ENCODE data around the gene SH2D1B. TPM values are rescaled to one million over a fixed set of nuclear protein-coding genes. Genes with fewer than 3 reads are reported as not detected.

The SH2D1B gene
- total RNA-seq, 4 donors from 2014 or later = 0.76 to 1.9 (median 1.3) TPM; not detected in 1

- H3K36me3 ChIP-seq = no peaks in the 10 kb centered on the region
- H3K4me3 ChIP-seq = no peak overlapping the region
- no peak for TF ChIP-seq CTCF (IDR thresholded peaks at IDR 0.05)
- no peak for TF ChIP-seq POLR2A (IDR thresholded peaks at IDR 0.05)
- H3K27ac ChIP-seq = no peak overlapping the region
- H3K9me3 ChIP-seq = no peaks in the 10 kb centered on the region
- peaks cover 0 to 34% (median 0%) of the 10 kb centered on the region in 4 donors for H3K4me1 ChIP-seq
- DNase-seq = peak in 1 of 3 donors; percentile 13
- H3K27me3 ChIP-seq = no peaks in the 10 kb centered on the region
Observed at GRCh38 chr1:162385280-162385623, 26.7 kb downstream of the SH2D1B start.

GRCh38 chr1:162384601-162385279 lies 27.2 kb downstream of the SH2D1B start:
- peaks cover 0 to 29% (median 0%) of the 10 kb centered on the region in 4 donors for H3K4me1 ChIP-seq
- no peak overlapping the region for H3K27ac ChIP-seq
- H3K27me3 ChIP-seq = no peaks in the 10 kb centered on the region
- H3K9me3 ChIP-seq = no peaks in the 10 kb centered on the region
- peak in 1 of 3 donors; percentile 23 for DNase-seq
- no peak overlapping the region for H3K4me3 ChIP-seq
- H3K36me3 ChIP-seq = no peaks in the 10 kb centered on the region
- TF ChIP-seq CTCF (IDR thresholded peaks at IDR 0.05) (no peak), POLR2A (IDR thresholded peaks at IDR 0.05) (no peak)

GRCh38 chr1:162384116-162384515 lies 27.8 kb downstream of the SH2D1B start:
- Histone ChIP-seq H3K27ac (no peak overlapping the region), H3K36me3 (no peaks in the 10 kb centered on the region), H3K4me1 (peaks cover 0 to 23% (median 0%) of the 10 kb centered on the region in 4 donors), H3K9me3 (no peaks in the 10 kb centered on the region), H3K4me3 (no peak overlapping the region), H3K27me3 (no peaks in the 10 kb centered on the region)
- DNase-seq = peak in 1 of 3 donors; percentile 22
- no peak for TF ChIP-seq POLR2A (IDR thresholded peaks at IDR 0.05)
- no peak for TF ChIP-seq CTCF (IDR thresholded peaks at IDR 0.05)

GRCh38 chr1:162383516-162383915 lies 28.4 kb downstream of the SH2D1B start:
- peak in 1 of 3 donors; percentile 18 for DNase-seq
- Histone ChIP-seq H3K27ac (peak overlapping the region in 1 of 4 donors; percentile 97), H3K4me3 (no peak overlapping the region), H3K27me3 (no peaks in the 10 kb centered on the region), H3K9me3 (no peaks in the 10 kb centered on the region), H3K4me1 (peaks cover 0 to 19% (median 0%) of the 10 kb centered on the region in 4 donors), H3K36me3 (no peaks in the 10 kb centered on the region)
- no peak for TF ChIP-seq POLR2A (IDR thresholded peaks at IDR 0.05)
- no peak for TF ChIP-seq CTCF (IDR thresholded peaks at IDR 0.05)

GRCh38 chr1:162383091-162383490 lies 28.8 kb downstream of the SH2D1B start:
- H3K9me3 ChIP-seq = no peaks in the 10 kb centered on the region
- H3K27ac ChIP-seq = peak overlapping the region in 1 of 4 donors; percentile 97
- no peaks in the 10 kb centered on the region for H3K27me3 ChIP-seq
- H3K4me3 ChIP-seq = peak overlapping the region in 1 of 4 donors; percentile 30
- TF ChIP-seq CTCF (IDR thresholded peaks at IDR 0.05) (no peak), POLR2A (IDR thresholded peaks at IDR 0.05) (no peak)
- peaks cover 0 to 19% (median 0%) of the 10 kb centered on the region in 4 donors for H3K4me1 ChIP-seq
- H3K36me3 ChIP-seq = no peaks in the 10 kb centered on the region
- peak in 1 of 3 donors; percentile 18 for DNase-seq

Measured in Peyer's patch (tissue), 4 donors.